ENCODE measurements around the gene NOM1.
A peak's percentile ranks its signal among the peaks of the same experiment; 100 is the strongest.

NOM1 gene

DNA sequence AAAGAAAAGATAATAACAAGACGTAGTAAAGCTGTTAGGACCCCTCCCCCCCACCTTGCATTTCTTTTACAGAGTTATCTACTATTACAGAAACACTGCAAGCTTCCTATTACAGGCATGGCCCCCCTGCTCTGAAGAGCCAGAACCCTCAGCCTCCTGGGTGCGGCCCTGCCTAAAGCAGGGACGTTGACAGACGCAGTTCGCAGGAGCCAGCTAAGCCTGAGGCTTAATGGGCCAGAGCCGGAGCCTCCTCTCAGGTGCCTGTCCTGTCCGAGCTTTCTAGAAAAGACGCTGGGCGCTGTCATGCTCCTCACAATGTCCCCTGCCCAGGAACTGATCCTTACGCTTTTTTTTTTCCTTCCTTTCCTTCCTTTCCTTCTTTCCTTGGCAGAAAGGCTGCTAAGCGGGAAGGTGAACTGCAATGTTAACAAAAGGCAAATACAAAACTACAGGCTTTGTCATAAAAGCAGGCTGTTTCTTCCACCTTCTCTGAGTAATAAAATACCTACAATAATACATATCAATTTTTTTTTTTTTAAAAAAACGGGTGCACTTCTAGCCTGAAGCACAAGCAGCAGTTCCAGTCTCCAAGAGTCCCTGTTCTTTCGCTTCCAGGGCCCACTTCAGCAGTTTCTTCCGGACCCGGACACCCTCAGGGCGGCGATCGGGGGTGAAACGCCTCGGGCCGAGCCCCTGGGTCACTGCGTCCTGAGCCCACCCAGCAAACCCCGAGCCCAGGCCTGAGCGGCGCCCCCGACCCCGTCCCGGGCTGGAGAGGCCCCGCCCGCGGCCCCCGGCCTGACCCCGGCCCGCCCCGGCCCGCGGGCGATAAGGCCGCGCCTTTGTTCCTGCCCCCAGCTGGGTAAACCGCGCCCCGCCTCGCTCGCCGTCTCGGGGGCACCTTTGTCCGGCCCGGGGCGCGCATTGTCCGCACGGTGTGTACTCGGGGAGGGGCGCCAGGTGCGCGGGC is 49.8 kb downstream of the NOM1 start:
- Histone ChIP-seq H3K4me1 (ENCODE audit: low read length) (peaks cover 12% of the 10 kb centered on the region), H3K79me2 (ENCODE audit: low read length) (peaks cover 3% of the 10 kb centered on the region; the same call in 1 of the 2 replicates), H3K4me2 (ENCODE audit: low read length) (peak overlapping the region; percentile 75), H3K27me3 (ENCODE audit: low read depth, low read length) (no peaks in the 10 kb centered on the region), H3K9ac (ENCODE audit: low read length) (peak overlapping the region; percentile 63), H2AFZ (ENCODE audit: low read depth, low read length) (no peak overlapping the region), H3K36me3 (replicated peaks; ENCODE audit: low read depth, low read length) (peaks cover 4% of the 10 kb centered on the region), H3K27ac (ENCODE audit: low read length) (no peak overlapping the region), H3K9me3 (ENCODE audit: insufficient read depth, low read length) (no peaks in the 10 kb centered on the region), H4K20me1 (ENCODE audit: insufficient read depth, low read length) (no peaks in the 10 kb centered on the region), H3K4me3 (ENCODE audit: low read length) (peak overlapping the region; percentile 82)
- TF ChIP-seq CTCF (IDR thresholded peaks at IDR 0.05; ENCODE audit: low read depth, low read length) (no peak), EZH2phosphoT487 (IDR thresholded peaks at IDR 0.05; ENCODE audit: low read depth) (no peak)

- H3K27me3 ChIP-seq (ENCODE audit: low read depth, low read length) = no peaks in the 10 kb centered on the region
- H3K9ac ChIP-seq (ENCODE audit: low read length) = peak overlapping the region; percentile 63
Measured at GRCh38 chr7:156999958-157000726, 50.6 kb downstream of the NOM1 start.

DNA sequence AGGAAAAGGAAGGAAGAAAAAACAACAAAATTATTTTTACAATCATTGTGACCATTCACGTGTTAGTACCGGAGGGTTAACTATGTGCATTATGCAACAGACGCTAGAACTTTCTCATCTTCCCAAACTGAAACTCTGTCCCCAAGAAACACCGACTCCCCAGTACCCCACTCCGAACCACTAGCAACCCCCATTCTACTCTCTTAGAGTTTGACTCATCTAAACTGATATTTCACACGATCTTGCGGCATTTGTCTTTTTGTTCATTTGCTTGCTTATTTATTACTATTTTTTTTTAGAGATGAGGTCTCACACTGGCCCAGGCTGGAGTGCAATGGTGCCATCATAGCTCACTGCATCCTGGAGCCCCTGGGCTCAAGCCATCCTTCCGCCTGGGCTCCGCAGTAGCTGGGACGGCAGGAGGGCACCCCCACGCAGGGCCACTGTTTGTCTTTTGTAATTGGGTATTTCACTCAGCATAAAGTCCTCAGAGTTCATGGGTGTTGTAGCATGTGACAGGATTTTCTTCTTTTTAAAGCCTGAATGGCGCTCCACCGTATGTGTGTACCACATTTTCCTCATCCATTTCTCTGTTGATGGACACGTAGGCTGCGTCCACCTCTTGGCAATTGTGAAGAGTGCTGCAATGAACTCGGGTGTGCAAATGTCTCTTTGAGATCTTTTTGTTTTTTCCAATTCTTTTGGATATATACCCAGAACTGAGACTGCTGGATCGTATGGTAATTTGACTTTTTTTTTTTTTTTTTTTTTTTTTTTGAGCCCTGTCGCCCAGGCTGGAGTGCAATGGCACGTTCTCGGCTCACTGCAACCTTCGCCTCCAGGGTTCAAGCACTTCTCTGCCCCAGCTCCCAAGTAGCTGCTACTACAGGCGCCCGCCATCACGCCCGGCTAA is 51.5 kb downstream of the NOM1 start:
- Histone ChIP-seq H3K36me3 (replicated peaks; ENCODE audit: low read depth, low read length) (peaks cover 14% of the 10 kb centered on the region), H3K27ac (ENCODE audit: low read length) (no peak overlapping the region), H3K4me1 (ENCODE audit: low read length) (peaks cover 12% of the 10 kb centered on the region), H3K27me3 (ENCODE audit: low read depth, low read length) (no peaks in the 10 kb centered on the region), H3K4me3 (ENCODE audit: low read length) (peak overlapping the region; percentile 82), H4K20me1 (ENCODE audit: insufficient read depth, low read length) (peaks cover 4% of the 10 kb centered on the region; the same call in 1 of the 2 replicates), H3K4me2 (ENCODE audit: low read length) (peak overlapping the region; percentile 75), H3K79me2 (ENCODE audit: low read length) (peaks cover 10% of the 10 kb centered on the region; the same call in 1 of the 2 replicates), H2AFZ (ENCODE audit: low read depth, low read length) (peak overlapping the region; percentile 79; the same call in 1 of the 2 replicates), H3K9ac (ENCODE audit: low read length) (peak overlapping the region; percentile 63), H3K9me3 (ENCODE audit: insufficient read depth, low read length) (no peaks in the 10 kb centered on the region)
- TF ChIP-seq CTCF (IDR thresholded peaks at IDR 0.05; ENCODE audit: low read depth, low read length) (no peak), EZH2phosphoT487 (IDR thresholded peaks at IDR 0.05; ENCODE audit: low read depth) (no peak)

More at GRCh38 chr7:156999958-157000726, 50.6 kb downstream of the NOM1 start:
- TF ChIP-seq CTCF (IDR thresholded peaks at IDR 0.05; ENCODE audit: low read depth, low read length) = no peak
- TF ChIP-seq EZH2phosphoT487 (IDR thresholded peaks at IDR 0.05; ENCODE audit: low read depth) = no peak
- peak overlapping the region; percentile 82 for H3K4me3 ChIP-seq (ENCODE audit: low read length)
- H3K4me2 ChIP-seq (ENCODE audit: low read length) = peak overlapping the region; percentile 75
- peaks cover 12% of the 10 kb centered on the region for H3K4me1 ChIP-seq (ENCODE audit: low read length)
- peaks cover 4% of the 10 kb centered on the region; the same call in 1 of the 2 replicates for H4K20me1 ChIP-seq (ENCODE audit: insufficient read depth, low read length)
- H3K36me3 ChIP-seq (replicated peaks; ENCODE audit: low read depth, low read length) = peaks cover 8% of the 10 kb centered on the region
- H3K27ac ChIP-seq (ENCODE audit: low read length) = no peak overlapping the region
- peaks cover 6% of the 10 kb centered on the region; the same call in 1 of the 2 replicates for H3K79me2 ChIP-seq (ENCODE audit: low read length)
- H2AFZ ChIP-seq (ENCODE audit: low read depth, low read length) = no peak overlapping the region
- H3K9me3 ChIP-seq (ENCODE audit: insufficient read depth, low read length) = no peaks in the 10 kb centered on the region
